Ishikawa (cell line): ENCODE results near the gene ADAD1.

Experiments
- CEBPB ChIP-seq: IDR thresholded peaks from 2 replicates; pipeline ENCODE4 v1.6.1; 2012
- CREB1 ChIP-seq: IDR thresholded peaks from 2 replicates; pipeline ENCODE4 v1.6.1; 2012; ENCODE audit warnings: low read depth
- EGR1 ChIP-seq: IDR thresholded peaks from 2 replicates; pipeline ENCODE4 v1.6.1; 2012
- FOXM1 ChIP-seq: IDR thresholded peaks from 2 replicates; pipeline ENCODE4 v1.6.1; 2012; ENCODE audit warnings: low read depth, borderline replicate concordance
- RAD21 ChIP-seq: IDR thresholded peaks from 2 replicates; pipeline ENCODE4 v1.6.1; 2012; ENCODE audit warnings: low read depth
- YY1 ChIP-seq: IDR thresholded peaks from 2 replicates; pipeline ENCODE4 v1.6.1; 2012; ENCODE audit warnings: low read depth
- TF ChIP-seq, protein P1 (sequence below): IDR thresholded peaks from 2 replicates; pipeline ENCODE4 v1.6.1; 2012

DNA sequence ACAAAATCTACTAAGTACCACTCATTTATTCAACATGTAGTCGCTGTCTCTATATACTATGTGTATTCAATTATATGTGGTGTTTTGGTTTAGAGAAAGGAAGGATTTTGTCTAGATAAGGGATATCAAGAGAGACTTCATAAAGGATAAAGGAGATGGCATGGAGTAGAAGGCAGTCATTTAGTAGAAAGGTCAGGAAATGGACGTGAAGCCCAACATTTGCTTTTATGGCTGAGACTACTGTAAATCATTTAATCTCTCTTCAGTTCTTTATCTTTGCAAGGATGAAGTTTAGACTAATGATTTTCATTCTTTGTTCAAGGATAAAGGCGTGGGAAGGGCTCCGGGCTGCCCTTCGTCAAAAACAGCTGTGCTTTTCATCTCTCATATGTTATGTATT, 52.5 kb downstream of the ADAD1 start:
- no peak for TF ChIP-seq CEBPB
- TF ChIP-seq, protein P1, sequence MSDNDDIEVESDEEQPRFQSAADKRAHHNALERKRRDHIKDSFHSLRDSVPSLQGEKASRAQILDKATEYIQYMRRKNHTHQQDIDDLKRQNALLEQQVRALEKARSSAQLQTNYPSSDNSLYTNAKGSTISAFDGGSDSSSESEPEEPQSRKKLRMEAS, result no peak
- TF ChIP-seq CREB1, result no peak
- TF ChIP-seq EGR1, result no peak
- TF ChIP-seq RAD21, result no peak
- no peak for TF ChIP-seq FOXM1
- TF ChIP-seq YY1, result no peak
